GM21528 (cell line): ENCODE results near the gene DNAJC30.

Experiments used
- ATAC-seq: cut with Tn5 transposase; IDR thresholded peaks from one replicate; pipeline ENCODE4 v1.9.1; 2021; ENCODE audit warnings: mild to moderate bottlenecking, moderate library complexity; ENCODE audit not compliant: unreplicated experiment, low FRiP score

Gene DNAJC30

GRCh38 chr7:73708961-73709549 is 25.8 kb upstream of the DNAJC30 start:
- ATAC-seq, result no peak

- no peak for ATAC-seq
Measured at GRCh38 chr7:73707045-73707631, 23.9 kb upstream of the DNAJC30 start.

GRCh38 chr7:73706126-73707044 is 23.1 kb upstream of the DNAJC30 start:
- no peak for ATAC-seq

DNA sequence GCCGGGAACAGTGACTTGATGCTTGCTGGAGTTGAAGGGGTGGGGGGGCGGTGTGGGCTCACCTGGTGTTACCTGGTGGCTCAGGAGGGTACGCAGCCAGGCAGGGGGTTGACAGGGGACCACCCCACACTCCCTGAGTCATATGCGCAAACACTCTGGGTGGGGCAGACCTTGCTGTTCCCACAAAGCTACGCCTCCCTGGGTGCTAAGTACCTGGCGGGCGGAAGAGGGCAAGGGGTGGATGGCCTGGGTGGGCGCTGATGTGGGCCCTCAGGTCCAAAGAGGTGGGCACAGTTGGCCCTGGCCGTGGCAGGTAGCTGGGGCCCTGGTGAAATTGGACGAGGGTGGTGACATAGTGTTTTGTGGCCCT is 22.3 kb upstream of the DNAJC30 start:
- ATAC-seq, result no peak

DNA sequence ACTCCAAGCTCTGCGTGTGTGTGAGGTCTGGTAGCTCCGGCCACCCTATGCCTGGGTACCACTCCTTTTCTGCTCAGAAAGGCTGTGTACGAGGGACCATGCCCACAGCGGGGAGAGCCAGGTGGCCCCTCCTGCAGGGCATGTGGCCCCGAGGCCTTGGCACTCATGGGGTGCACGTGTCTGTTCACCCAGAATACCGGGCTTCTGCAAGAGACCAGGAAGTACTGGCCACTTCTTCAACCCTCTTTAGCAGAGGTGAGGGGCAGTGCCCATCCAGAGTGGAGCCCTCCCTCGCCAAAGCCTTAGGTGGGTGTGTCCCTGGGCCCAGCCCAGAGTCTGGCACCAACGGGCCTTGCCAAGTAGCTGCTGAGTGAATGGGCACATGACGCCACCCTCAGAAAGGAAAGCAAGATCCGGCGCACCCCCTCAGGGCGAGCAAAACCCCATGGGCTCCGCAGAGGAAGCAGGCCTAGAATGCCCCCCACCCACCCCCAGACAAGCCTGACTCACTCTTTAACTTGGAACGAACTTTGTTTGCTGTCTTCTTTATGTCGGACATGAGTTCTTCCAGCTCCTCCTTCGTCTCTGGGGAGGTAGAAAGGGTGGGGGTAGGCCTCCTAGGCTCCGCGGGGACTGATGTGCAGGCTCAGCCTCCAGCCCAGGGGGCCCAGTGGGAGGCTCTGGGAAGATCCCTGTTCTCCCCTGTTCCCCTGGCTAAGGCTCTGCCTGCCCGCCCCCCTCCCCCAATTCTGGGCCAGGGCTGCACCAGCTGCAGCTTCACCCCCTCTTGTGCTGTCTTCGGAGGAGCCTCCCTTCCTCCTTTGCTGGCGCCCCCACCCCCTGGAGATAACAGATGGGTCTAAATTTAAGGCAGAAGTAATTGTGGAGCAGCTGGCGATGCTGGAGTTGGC is 21.6 kb upstream of the DNAJC30 start:
- no peak for ATAC-seq

GRCh38 chr7:73703757-73704639 is 20.7 kb upstream of the DNAJC30 start:
- ATAC-seq, result no peak

- no peak for ATAC-seq
Measured at GRCh38 chr7:73703225-73703624, 20.0 kb upstream of the DNAJC30 start.

DNA sequence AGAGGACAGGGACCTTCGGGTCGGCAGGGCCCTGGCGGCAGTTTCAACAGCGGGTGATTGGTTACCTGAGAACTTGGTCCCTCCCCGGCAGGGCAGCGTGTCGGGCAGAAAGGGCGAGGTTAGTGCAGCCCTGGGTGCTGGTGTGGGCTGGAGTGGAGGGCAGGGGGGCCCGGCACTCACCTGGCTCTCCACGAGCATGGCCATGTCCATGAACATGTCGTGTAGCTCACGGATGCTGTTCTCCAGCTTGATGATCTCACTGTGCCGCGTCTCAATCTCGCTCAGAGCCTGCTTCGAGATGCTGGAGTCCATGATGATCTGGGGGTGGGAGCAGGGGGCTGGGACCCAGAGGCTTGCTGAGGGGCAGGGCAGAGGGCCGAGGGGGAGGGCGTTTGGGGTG is 19.4 kb upstream of the DNAJC30 start:
- no peak for ATAC-seq

DNA sequence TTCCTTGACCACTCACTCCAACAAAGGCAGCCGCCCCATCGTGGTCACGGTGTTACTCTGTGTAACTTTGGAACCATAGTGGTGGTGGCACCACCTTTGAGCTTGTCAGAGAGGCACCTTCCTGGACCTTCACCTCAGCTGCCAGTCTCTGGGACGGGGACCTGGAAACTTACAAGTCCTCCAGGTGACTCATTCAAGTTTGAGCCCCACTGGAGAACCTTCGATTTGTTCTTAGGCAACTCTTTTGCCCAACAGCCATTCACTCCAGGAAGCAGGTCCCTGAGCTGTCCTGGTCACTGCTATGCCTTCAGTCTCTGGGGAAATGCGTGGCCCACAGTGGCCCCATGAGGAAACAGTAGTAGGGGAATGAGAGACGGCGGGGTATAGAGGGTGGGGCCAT is 19.0 kb upstream of the DNAJC30 start:
- ATAC-seq, result no peak

GRCh38 chr7:73701357-73701995 is 18.2 kb upstream of the DNAJC30 start:
- no peak for ATAC-seq

GRCh38 chr7:73700581-73701134 is 17.4 kb upstream of the DNAJC30 start:
- ATAC-seq, result no peak

- ATAC-seq, result no peak
Measured at GRCh38 chr7:73700069-73700423, 16.8 kb upstream of the DNAJC30 start.

DNA sequence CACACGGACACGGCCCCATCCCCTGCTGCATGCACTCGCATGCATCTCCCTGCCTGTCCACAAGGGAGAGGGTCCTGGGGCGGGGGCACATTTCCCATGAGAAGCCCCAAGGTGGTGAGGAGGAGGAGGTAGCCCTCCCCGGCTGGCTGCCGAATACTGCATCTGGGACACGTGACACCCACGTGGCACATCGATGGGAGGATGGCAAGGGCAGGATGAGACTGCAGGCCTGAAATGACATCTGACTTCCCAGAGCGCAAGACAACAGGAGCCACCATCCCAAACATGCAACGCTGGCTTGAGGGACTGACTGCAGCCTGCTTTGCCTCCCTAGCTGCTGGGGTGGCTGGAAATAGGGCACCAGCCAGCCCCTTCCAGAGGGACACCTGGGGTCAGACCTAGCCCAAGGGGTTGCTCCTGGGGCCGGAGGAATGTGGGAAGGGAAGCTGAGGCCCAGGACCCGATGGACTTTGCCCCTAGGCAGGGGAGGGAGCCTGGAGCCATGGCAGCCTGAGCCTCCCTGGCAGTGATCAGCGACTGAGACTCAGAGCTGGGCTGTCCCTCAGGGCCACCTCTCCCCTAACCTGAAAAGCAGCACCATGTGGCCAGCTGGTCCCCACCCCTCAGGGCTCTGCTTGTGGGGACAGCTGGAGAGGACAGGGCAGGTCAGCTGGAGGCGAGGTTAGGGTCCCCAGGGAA is 16.3 kb upstream of the DNAJC30 start:
- ATAC-seq, result no peak

- no peak for ATAC-seq
Measured at GRCh38 chr7:73698410-73698809, 15.2 kb upstream of the DNAJC30 start.

- ATAC-seq, result no peak
Measured at GRCh38 chr7:73696372-73696771, 13.1 kb upstream of the DNAJC30 start.

DNA sequence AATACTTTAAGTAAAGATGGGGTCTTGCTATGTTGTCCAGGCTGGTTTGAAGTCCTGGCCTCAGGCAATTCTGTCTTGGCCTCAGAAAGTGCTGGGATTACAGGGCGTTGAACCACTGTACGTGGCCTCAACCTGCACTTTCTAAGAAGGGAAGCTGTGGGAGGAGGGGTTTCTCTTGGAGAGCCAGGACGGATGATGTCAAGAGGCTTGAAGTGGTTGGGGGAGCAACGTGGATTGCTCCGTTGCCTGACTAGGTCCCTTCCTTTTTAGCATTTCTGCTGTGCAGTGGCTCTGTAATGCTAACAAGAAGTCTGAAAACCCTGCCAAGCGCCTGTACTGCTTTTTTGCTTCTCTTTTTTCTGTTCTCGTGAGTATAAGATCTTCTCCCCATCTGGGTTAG is 7.4 kb upstream of the DNAJC30 start:
- ATAC-seq, result no peak

DNA sequence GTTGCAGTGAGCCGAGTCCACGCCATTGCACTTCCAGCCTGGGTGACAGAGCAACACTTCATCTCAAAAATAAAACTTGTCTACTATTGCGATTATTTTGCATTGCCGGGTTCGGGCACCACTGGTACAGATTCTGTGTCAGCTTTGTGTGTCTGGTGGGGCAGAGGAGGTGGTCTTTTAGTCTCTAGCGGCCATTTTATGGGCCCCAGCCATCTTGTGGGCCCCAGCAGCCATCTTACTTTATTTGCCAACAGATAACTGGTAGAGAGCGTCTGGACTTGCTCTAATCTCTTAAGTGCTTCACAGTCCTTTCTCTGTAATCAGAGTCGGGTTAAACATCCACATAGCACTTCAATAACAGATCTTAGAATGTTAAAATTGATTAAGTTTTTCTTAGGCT is 5.0 kb upstream of the DNAJC30 start:
- no peak for ATAC-seq

- ATAC-seq, result no peak
Measured at GRCh38 chr7:73685311-73685710, 2.1 kb upstream of the DNAJC30 start.
